Panc1 (cell line): Measurements from ENCODE around the gene ORC4.

Experiments
- CTCF ChIP-seq: fragments of 450-650 bp; IDR thresholded peaks from 2 replicates; pipeline ENCODE4 v1.5.1; 2017; ENCODE audit warnings: mild to moderate bottlenecking
- POLR2AphosphoS5 ChIP-seq: IDR thresholded peaks from 2 replicates; pipeline ENCODE4 v1.6.1; 2012; ENCODE audit warnings: mild to moderate bottlenecking, low read depth, low read length, moderate library complexity
- REST ChIP-seq, 2 experiments: IDR thresholded peaks; 2 replicates each; pipeline ENCODE4 v1.6.1; 2011 to 2012; ENCODE audit warnings: low read depth in 2 of 2, control low read depth in 1 of 2, low read length in 1 of 2, mild to moderate bottlenecking in 1 of 2, moderate library complexity in 1 of 2; ENCODE audit not compliant: insufficient read depth in 1 of 2
- TCF7L2 ChIP-seq: IDR thresholded peaks from 2 replicates; pipeline ENCODE4 v1.6.1; 2011; ENCODE audit warnings: mild to moderate bottlenecking, low read depth, low read length, inconsistent platforms

GRCh38 chr2:148042219-148042618 lies 21.7 kb upstream of the ORC4 start:
- TF ChIP-seq TCF7L2 (no peak), REST (IDR thresholded peaks at IDR 0.05; ENCODE audit: insufficient read depth in 1 of 2, low read depth in 2 of 2, low read length in 1 of 2) (no peak), CTCF (no peak), POLR2AphosphoS5 (no peak)
